Astrocyte (in vitro differentiated cells and primary cell): ENCODE results near the gene KPNA3. TPM values are rescaled to one million over a fixed set of nuclear protein-coding genes. Genes with fewer than 3 reads are reported as not detected.
"Not testable (repeated sequence)": the region's sequence is repeated elsewhere in the genome, so short reads cannot be mapped to it uniquely, and the experiment has no call there.

Source experiments
- DNase-seq: peaks from one replicate; pipeline ENCODE4 v3.0.0-alpha.2; 2010; ENCODE audit warnings: low read depth
- FAIRE-seq: peaks from 2 replicates; lab custom pipeline; 2011; peaks lifted over from hg19 to GRCh38; lab: Jason Lieb, UNC
- H2AFZ ChIP-seq: 2 replicates; pipeline ENCODE4 v1.6.0; 2012; ENCODE audit warnings: low read depth, low read length, inconsistent platforms
- H3K27ac ChIP-seq: 2 replicates; pipeline ENCODE4 v1.5.1; 2011; ENCODE audit warnings: low read depth, low read length, inconsistent platforms
- H3K27me3 ChIP-seq: 2 replicates; pipeline ENCODE4 v1.6.0; 2011; ENCODE audit warnings: low read length, inconsistent platforms; ENCODE audit not compliant: insufficient read depth
- H3K36me3 ChIP-seq: 2 replicates; pipeline ENCODE4 v1.5.1; 2011; ENCODE audit warnings: low read length, inconsistent platforms; ENCODE audit not compliant: insufficient read depth
- H3K4me1 ChIP-seq: 2 replicates; pipeline ENCODE4 v1.5.1; 2011; ENCODE audit warnings: low read length, inconsistent platforms; ENCODE audit not compliant: insufficient read depth
- H3K4me2 ChIP-seq: 2 replicates; pipeline ENCODE4 v1.6.0; 2012; ENCODE audit warnings: low read length, inconsistent platforms
- H3K4me3 ChIP-seq: 2 replicates; pipeline ENCODE4 v1.5.1; 2011; ENCODE audit warnings: low read depth, mild to moderate bottlenecking, low read length, inconsistent platforms; ENCODE audit not compliant: insufficient read depth
- H3K79me2 ChIP-seq: 2 replicates; pipeline ENCODE4 v1.6.0; 2012; ENCODE audit warnings: mild to moderate bottlenecking, low read length, inconsistent platforms; ENCODE audit not compliant: insufficient read depth
- H3K9ac ChIP-seq: 2 replicates; pipeline ENCODE4 v1.6.0; 2012; ENCODE audit warnings: mild to moderate bottlenecking, low read length, inconsistent platforms
- H3K9me3 ChIP-seq: 2 replicates; pipeline ENCODE4 v1.5.1; 2012; ENCODE audit warnings: low read depth, mild to moderate bottlenecking, low read length, inconsistent platforms; ENCODE audit not compliant: insufficient read depth
- H4K20me1 ChIP-seq: 2 replicates; pipeline ENCODE4 v1.6.0; 2012; ENCODE audit warnings: low read length, inconsistent platforms; ENCODE audit not compliant: insufficient read depth
- H3K27ac Mint-ChIP-seq: one replicate; pipeline ENCODE4 v1.8.0; 2021; ENCODE audit warnings: mild to moderate bottlenecking, mixed read lengths; ENCODE audit not compliant: unreplicated experiment
- H3K27me3 Mint-ChIP-seq: one replicate; pipeline ENCODE4 v1.8.0; 2021; ENCODE audit warnings: low read depth, mixed read lengths; ENCODE audit not compliant: unreplicated experiment
- H3K36me3 Mint-ChIP-seq: one replicate; pipeline ENCODE4 v1.8.0; 2021; ENCODE audit warnings: low read depth, mixed read lengths; ENCODE audit not compliant: unreplicated experiment
- H3K4me1 Mint-ChIP-seq: one replicate; pipeline ENCODE4 v1.8.0; 2021; ENCODE audit warnings: low read depth, mixed read lengths; ENCODE audit not compliant: unreplicated experiment
- H3K4me3 Mint-ChIP-seq: one replicate; pipeline ENCODE4 v1.8.0; 2021; ENCODE audit warnings: mild to moderate bottlenecking, moderate library complexity, mixed read lengths; ENCODE audit not compliant: unreplicated experiment
- H3K9me3 Mint-ChIP-seq: one replicate; pipeline ENCODE4 v1.8.0; 2021; ENCODE audit warnings: mild to moderate bottlenecking, mixed read lengths; ENCODE audit not compliant: unreplicated experiment
- CTCF ChIP-seq: IDR thresholded peaks from 2 replicates; pipeline ENCODE4 v1.5.1; 2011; ENCODE audit warnings: low read depth, mild to moderate bottlenecking, inconsistent platforms, low read length, moderate library complexity; ENCODE audit not compliant: insufficient read depth
- EZH2 ChIP-seq: IDR thresholded peaks from 2 replicates; pipeline ENCODE4 v1.6.1; 2012; ENCODE audit warnings: mild to moderate bottlenecking, low read length, inconsistent platforms; ENCODE audit not compliant: insufficient read depth
- total RNA-seq: library from RNA; stranded (reverse); gene quantifications from 2 replicates; pipeline ENCODE4 v1.2.1, GENCODE V29; 2021

The KPNA3 gene
- total RNA-seq, 1 donor from 2014 or later: 62.0 TPM

GRCh38 chr13:49711218-49711863 lies 81.1 kb downstream of the KPNA3 start:
- Mint-ChIP-seq H3K9me3 (peaks cover 8% of the 10 kb centered on the region), H3K4me1 (peaks cover 11% of the 10 kb centered on the region), H3K4me3 (no peak overlapping the region), H3K36me3 (peaks cover 27% of the 10 kb centered on the region), H3K27ac (peak overlapping the region; percentile 69), H3K27me3 (no peaks in the 10 kb centered on the region)
- H3K36me3 ChIP-seq: peaks cover 30% of the 10 kb centered on the region
- no peak overlapping the region for H3K4me2 ChIP-seq
- TF ChIP-seq EZH2: no peak
- no peak for TF ChIP-seq CTCF
- H3K4me3 ChIP-seq: no peak overlapping the region
- H3K9ac ChIP-seq: no peak overlapping the region
- FAIRE-seq: no peak
- no peaks in the 10 kb centered on the region for H3K27me3 ChIP-seq
- peak overlapping the region; percentile 7 for H3K27ac ChIP-seq
- no peaks in the 10 kb centered on the region for H4K20me1 ChIP-seq
- no peaks in the 10 kb centered on the region for H3K9me3 ChIP-seq
- no peaks in the 10 kb centered on the region for H3K79me2 ChIP-seq
- DNase-seq: peak; percentile 82
- no peaks in the 10 kb centered on the region for H3K4me1 ChIP-seq
- H2AFZ ChIP-seq: no peak overlapping the region

- not testable (repeated sequence) for DNase-seq, H3K27me3 ChIP-seq, H3K27ac ChIP-seq, H3K9ac ChIP-seq, H4K20me1 ChIP-seq, H3K79me2 ChIP-seq, FAIRE-seq, H3K27ac Mint-ChIP-seq, H3K4me3 ChIP-seq, H3K27me3 Mint-ChIP-seq, H3K4me2 ChIP-seq, H3K4me1 Mint-ChIP-seq, H3K9me3 Mint-ChIP-seq, H3K4me1 ChIP-seq, H3K9me3 ChIP-seq, H3K36me3 Mint-ChIP-seq, H2AFZ ChIP-seq, H3K4me3 Mint-ChIP-seq
- H3K36me3 ChIP-seq: peaks cover 36% of the 10 kb centered on the region
Measured at GRCh38 chr13:49704264-49704663, 88.2 kb downstream of the KPNA3 start.

- FAIRE-seq: no peak
- Histone ChIP-seq H3K9me3 (no peaks in the 10 kb centered on the region), H3K36me3 (peaks cover 34% of the 10 kb centered on the region), H2AFZ (no peak overlapping the region), H3K4me2 (no peak overlapping the region), H3K9ac (no peak overlapping the region), H3K79me2 (no peaks in the 10 kb centered on the region), H3K27me3 (no peaks in the 10 kb centered on the region), H3K4me1 (no peaks in the 10 kb centered on the region), H4K20me1 (no peaks in the 10 kb centered on the region), H3K4me3 (no peak overlapping the region), H3K27ac (no peak overlapping the region)
- Mint-ChIP-seq H3K27me3 (no peaks in the 10 kb centered on the region), H3K4me1 (no peaks in the 10 kb centered on the region), H3K36me3 (peaks cover 10% of the 10 kb centered on the region), H3K9me3 (no peaks in the 10 kb centered on the region), H3K27ac (no peak overlapping the region), H3K4me3 (no peak overlapping the region)
- no peak for TF ChIP-seq EZH2
- no peak for TF ChIP-seq CTCF
- DNase-seq: no peak
Measured at GRCh38 chr13:49701491-49701890, 91.0 kb downstream of the KPNA3 start.
